Stimulated activated CD8-positive, alpha-beta memory T cell treated with anti-CD3 and anti-CD28 coated beads, Interleukin-7, amount 100 ng/mL, for 24 hours (primary cell): ENCODE data around the gene LYST.

ENCODE experiments used
- DNase-seq: peaks from one replicate; pipeline ENCODE4 v3.0.0-alpha.2; 2020; ENCODE audit warnings: low read depth

LYST gene

DNA sequence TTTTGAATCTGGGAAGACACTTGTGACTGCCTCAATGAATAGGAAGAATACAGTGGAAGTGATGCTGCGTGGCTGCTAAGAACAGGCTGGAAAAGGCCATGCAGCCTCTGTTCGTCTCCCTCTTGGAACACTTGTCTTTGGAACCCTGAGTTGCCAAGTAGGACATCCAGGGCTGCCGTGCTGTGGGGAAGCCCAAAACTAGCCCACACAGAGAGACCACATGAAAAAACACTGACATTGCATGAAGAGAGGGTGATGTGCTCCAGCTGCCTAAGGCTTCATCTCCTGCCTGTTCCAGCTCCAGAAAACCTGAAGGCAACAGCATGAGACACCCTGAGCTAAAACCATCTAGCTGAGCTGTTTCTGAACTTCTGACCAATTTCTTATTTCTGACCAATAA, 156.0 kb downstream of the LYST start:
- no peak for DNase-seq

DNA sequence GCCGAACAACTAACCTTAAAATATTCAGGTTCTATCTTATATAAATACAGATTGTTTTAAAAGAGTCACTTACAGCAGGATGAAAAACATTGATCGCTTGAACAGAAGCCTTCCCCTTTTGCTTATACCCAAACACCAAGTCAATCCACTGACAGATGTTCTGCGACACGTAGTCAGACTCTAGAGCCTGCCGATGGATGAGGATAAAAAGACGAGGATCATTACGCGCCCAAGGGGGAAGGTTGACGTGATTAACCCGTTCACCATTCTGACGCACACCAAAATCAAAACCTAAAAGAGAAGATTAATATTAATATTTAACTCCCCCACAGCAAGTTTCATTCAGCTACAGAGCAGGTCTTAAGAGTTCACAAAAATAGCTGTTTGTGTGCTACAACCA, 157.7 kb downstream of the LYST start:
- DNase-seq: no peak

DNA sequence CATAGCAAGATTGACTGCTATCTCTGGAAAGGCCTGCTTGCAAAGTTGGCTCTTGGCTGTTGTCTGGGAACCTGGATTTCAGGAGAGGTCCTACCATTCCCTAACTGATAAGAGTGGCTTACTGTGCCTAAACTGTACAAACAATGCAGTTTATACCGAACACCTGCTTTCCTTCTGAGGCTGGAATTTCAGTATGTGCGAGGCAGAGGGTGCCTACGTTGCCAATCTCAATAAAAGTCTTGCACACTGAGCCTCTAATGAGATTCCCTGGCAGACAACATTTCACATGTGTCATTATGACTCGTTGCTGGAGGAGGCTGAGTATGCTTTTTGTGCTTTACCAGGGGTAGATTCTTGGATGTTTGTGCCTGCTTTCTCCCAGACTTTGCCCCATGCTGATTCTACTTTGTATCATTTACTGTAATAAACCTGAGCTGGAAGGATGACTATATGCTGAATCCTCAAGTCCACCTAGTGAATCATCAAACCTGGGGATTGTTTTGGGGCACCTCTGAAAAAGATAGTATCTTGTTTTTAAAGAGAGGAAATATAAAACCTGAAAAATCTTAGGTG, 158.2 kb downstream of the LYST start:
- DNase-seq: no peak

DNA sequence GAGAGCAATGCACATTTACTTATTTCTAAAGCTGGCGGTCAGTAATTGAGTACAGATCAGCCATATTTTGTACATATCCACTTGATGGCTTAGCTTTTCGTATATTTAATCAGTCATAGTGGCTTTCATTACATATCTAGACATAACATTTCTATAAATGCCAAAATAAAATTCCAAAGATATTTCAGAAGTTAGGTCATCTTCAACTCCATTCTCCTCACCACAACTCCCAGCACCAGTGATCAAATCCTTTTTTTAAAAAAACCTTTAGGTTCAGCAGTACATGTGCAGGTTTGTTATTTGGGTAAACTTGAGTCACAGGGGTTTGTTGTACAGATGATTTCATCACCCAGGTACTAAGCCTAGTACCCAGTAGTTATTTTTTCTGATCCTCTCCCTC, 163.2 kb downstream of the LYST start:
- DNase-seq: no peak

DNA sequence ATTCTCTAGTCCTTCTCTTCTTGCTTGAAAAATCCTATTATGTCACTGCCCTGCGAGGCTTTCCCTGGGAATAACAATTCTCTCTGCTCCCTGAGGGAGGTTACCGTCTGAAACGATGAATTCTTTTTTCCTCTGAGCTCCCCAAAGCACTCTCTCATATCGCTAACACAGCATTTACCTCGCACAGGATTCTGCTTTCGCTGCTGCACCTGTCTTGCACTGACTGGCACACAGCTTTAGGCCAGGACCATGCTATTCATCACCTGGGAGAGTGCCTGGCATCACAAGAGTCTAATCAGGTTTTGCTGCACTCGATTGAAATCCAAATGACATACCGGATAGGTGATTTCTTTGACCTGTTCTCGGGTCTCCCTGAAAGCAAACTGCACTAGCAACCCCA, 164.3 kb downstream of the LYST start:
- DNase-seq: no peak

DNA sequence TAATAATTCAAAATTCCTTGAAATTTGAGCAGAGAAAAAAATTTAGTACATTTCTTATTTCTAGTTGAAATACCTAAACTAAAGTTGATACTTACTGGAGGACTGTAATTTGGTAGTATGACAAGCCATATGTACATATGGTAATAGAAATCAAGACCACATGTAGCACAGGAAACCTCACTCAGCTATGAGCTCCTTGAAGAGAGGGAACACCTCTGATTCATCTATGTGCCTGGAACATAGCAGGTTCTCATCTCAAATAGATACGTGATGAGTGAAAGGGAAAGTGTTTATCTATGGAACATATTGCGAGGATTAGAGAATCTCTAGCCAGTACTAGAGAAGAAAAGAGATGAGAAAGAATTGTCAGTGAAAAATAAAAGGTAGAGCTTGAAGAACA, 169.2 kb downstream of the LYST start:
- no peak for DNase-seq

DNA sequence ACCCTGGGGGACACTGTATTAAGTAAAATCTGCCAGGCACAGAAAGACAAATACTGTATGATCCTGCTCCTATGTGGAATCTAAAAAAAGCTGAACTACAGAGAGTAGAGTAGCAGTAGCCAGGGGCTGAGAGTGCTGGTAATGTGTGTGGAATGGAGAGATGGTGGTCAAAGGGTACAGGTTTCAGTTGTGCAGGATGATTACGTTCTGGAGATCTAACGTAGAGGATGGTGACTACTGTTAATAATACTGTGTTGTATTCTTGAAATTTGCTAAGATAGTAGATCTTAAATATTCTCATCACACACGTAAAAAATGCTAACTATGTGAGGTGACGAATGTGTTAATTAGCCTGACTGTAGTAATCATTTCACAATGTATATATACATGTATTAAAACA, 177.3 kb downstream of the LYST start:
- DNase-seq: no peak

DNA sequence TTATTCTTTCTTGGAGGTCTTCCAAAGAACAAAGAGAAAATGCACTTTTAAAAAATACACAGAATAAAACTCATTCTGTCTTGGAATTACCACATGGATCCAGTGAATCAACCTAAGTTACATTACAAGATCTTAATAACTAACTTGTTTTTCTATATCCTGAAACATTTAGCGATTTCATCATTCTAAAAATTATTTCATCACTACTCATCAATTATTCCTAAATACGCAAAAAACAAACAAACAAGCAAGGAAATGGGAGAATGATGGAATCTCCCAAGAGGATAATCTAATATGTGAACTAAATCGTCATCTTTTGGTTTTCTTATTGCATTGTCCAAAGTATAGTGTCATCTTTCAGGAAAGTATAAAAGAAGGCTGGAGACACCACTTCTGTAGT, 178.6 kb downstream of the LYST start:
- no peak for DNase-seq

DNA sequence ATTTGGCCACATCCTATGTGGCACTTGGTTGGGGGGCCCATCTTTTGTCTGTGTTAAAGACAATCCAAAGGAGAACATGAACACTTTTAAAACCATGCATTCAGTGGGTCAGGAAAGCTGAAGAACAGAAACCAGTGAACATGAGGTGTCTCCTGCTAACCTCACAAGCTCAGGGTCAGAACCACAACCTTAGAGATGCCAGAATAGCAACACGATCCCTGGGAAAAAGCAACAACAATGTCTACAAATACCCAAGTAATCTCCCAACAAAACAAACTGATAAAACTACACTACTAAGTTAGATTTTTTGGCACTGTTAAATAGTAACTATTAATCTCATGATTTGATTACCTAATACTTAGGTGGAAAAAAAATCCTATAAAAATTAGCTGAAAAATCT, 183.1 kb downstream of the LYST start:
- DNase-seq: no peak

DNA sequence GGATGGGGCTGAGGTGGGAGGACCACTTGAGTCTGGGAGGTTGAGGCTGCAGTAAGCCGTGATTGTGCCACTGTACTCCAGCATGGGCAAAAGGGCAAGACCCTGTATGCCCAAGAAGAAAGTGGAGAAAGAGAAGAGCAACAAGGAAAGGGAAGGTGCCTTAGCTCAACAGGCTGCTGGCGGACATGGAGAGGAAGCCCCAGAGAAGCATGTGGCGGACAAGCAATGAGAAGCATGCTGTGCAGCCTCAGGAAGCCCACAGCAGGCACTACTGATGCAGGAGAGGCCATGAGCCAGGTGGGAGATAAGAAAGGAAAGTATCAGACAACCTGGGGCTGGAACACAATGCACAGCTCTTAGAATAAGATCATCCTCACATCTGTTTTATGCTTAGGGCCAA, 184.5 kb downstream of the LYST start:
- DNase-seq: no peak

DNA sequence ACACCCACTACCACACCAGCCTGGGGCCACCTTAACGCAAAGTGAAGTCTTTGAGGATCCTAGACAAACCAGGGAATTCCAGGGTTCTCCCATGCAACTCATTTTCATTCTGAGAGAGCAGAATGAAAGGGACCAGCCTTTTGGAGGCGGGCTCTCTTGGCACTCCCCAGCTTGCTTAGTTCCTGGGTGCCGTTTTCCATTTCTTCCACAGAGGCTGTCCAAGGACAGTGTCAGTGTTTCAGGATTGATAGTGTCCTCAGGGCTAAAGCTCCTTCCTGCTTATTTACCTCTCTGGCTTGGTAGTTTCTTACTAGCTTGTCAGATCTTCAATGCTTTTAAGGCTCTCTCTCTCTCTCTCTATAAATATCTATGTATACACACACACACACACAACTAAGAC, 187.1 kb downstream of the LYST start:
- no peak for DNase-seq

DNA sequence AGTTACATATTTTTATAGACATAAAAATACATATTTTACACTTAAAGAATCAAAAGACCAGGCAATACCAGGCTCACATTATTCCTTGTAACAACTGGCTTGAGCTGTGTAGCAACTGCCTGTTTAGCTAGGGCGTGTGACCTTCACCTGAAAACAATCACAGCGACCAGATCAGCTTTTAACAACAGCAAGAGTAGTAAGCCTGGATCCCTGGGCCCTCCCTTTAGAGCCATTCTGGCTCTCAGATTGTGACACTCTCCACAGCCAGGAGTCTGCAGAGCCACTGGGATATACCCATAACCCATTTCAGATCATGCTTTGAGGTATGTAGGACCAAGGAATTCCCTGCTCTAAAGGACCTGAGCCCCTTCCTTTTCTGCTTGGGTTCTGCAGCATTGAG, 187.7 kb downstream of the LYST start:
- no peak for DNase-seq

DNA sequence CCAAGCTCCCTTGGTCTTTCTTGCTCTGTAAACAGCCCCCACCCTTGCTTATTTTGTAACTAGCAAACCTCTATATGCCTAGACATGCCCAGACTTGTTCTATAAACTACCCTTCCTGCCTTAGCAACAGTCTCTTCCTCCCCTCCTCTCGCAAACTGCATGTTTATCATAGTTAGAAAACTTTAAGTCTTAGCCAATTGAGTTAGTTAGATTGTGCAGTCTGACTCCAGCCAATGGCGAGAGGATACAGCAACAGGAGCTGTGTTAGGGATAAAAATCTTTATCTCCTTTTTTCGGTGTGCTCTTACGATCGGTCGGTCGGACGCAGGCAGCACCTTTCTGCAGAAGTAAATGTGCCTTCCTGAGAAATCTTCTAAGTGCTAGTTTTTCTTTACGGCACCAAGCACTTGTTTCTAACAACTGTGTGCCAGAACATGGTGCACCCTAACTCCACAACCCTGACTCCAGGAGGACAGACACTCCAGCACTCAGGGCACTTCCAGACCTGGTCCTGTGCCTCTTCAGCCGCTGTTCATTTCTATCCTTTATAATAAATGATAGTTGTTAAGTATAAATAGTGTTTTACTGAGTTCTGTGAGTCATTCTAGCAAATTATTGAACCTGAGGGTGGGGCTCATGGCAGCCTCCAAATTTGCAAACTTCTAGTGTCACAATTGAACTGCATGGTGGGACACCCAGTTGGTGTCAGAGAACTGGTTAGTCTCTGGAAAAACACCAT, 191.4 kb downstream of the LYST start:
- no peak for DNase-seq

DNA sequence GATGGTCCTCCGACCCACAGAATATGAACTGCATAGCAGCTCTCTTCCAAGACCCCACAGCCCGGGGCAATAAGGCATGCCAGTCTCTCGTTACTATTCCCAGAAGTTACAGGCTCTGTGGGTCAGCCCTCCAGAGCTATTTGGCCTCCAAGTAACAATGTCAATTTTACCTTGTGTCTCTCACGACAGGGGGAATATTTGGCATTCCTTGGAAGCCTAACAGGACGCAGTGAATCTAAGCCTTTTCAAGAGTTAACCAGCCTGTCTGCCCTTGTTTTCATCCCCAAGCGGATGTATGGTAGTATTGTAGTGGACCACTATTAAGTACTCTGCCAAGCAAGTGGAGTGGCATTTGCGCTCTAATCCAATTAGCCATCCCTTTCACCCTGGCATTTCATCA, 192.7 kb downstream of the LYST start:
- DNase-seq: no peak

DNA sequence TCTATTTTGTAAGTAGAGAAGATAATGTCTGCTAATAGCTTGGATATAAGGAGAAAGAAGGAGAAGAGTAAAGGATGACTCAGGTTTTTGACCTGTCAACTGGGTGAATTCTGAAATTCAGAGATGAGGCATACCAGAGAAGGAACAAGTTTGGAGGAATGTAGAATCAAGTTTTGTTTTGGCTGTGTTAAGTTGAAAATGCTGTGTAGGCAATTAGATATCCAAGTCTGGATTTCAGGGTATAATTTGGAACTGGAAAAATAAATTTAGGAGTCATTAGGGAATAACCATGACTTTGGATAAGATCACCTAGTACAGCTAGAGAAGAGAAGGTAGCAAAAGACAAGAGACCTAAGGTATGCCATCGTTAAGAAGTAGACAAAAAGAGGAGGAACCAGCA, 194.7 kb downstream of the LYST start:
- no peak for DNase-seq

DNA sequence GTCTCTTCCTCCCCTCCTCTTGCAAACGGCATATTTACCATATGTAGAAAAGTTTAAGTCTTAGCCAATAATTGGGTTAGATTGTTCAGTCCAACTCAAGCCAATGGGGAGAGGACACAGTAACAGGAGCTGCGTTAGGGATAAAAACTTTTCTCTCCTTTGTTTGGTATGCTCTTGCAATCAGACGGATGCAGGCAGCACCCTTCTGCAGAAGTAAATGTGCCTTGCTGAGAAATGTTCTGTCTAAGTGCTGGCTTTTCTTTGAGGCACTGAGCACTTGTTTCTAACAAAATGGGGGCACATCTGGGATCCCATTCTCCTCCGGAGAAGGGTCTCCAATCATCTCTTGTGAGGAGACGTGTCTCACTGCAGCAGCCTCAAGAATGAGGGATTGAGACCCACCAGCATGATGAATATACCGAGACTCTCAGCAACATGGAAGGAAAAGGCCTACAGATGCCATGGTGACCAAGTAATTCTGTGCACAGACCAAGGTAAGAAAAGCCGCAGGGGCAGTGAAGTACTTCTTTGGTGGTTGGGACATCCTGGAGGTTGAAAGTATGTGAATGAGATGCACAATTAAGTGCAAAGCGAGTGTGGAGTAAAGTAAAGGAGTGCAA, 196.4 kb downstream of the LYST start:
- no peak for DNase-seq

DNA sequence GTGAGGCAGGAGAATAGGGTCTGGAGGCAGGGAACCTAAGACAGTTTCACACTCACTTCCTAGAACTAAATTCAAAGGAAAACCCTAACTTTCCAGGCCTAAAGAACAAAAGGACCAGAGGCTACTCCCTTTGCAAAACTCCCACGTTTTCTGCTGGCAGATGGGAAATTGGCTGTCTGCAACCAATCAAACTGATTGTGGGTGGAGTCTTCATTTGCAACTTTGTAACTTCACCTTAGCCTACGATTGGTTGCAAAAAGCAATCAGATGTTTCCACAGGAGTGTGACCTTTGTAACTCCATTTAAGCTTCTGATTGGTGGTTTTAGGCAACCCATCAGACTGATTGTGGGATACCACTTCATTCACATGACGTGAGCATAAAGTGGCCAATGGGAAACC, 197.4 kb downstream of the LYST start:
- DNase-seq: no peak

DNA sequence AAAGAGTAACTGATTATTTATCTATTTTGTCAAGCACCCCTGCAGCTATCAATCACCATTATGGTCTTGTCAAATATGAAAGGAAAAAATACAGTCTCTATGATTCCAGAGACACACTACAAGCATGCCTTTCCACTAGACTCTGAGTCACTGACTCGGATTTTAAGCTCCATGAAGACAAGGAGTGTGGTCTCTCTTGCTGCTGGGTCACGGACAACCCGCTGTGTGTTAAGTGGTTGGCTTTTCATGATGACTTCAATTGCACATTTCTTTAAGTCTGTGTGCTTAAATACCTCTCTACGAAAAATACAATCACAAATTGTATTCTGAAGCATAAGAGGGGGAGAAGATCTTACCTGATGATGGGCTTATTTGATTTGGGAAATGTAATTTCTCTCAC, 203.1 kb downstream of the LYST start:
- no peak for DNase-seq

DNA sequence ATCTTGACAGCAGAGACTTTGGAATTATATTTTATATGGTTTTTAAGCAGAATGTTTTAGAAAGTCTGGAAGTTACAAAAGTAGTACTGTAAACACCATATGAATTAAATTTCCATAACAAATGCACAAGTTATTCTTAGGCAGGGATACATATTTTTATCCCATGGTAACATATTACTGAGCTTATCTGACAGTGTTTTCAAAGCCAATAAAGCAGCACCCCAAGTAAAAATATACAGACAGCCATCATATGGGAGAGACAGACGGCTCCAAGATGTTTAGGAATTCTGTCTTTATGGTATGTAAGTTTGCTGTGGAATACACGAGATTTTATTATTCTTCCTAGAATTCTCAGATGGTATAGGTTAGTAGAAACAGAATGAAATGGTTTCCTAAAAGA, 205.1 kb downstream of the LYST start:
- no peak for DNase-seq

DNA sequence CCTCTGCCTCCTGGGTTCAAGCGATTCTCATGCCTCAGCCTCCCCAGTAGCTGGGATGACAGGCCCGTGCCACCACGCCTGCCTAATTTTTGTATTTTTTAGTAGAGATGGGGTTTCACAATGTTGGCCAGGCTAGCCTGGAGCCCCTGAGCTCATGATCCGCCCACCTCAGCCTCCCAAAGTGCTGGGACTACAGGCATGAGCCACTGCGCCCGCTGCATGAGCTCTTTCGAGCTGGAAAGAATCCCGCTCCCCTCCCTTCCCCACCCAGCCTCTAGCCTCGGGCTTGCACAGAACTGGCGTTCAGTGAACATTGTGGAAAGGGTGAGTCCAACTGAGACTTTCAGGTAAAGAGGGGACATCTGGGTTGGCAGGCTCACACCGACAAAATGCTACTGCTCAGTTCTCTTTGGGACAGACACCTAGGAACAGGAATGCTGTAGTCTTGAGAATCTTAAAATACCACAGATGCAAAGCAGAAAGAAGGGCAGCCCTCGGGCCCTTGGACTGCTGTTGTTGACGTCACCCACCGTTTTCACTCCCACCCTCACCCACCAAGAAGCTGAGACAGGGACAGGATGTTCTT, 207.4 kb downstream of the LYST start:
- no peak for DNase-seq

DNA sequence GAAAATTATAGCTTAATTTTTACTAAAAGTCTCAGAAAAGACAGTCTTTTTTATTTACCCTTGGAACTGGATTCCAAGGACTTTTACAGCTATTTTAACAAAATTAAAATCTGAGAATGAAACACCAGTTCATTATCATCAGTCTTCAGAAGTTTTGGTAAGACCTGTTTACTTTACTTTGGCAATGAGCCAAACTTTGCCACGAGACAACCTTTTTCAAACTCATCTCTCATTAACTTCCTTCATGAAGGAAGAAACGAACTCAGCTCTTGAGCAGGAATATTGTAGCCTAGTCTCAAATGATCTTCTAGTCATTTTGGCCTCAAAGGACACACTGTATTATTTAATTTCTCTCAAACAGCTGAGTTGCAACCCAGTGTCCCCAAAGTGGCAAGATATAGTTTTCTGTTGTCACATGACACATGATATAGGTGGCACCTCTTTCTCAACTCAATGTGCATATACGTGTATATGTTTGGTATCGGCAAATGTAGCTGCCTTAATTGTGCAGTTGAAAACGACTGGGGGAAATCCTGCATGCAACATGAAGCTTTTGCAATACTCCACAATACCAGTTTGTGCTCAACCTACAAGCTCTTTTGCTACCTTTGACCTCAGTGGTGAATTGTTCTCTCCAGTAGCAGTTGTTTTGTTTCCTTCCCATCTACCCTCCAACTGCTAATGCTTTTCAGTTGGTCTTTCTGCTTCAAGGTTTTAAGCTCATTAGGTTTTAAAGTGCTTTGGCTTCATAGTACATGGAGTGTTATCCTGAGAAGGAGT, 208.8 kb downstream of the LYST start:
- no peak for DNase-seq

DNA sequence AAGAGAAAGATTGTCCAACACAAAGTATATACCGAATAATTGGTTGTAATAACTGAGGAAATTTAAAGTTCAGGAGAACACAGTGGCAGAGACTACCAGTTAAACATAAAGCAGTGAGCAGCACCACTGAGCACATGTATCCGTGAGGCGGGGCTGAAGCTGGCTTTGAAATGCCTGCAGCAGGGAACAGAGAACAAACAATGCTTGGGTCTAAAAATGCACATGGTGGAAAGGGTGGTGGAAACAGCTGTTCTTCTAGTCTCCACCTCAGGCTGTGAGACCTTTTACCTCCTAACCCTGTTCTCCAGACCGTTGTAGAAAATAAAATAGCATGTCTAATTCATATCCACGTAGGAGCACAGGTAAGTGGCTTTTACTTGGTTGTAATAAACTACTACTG, 209.4 kb downstream of the LYST start:
- no peak for DNase-seq

DNA sequence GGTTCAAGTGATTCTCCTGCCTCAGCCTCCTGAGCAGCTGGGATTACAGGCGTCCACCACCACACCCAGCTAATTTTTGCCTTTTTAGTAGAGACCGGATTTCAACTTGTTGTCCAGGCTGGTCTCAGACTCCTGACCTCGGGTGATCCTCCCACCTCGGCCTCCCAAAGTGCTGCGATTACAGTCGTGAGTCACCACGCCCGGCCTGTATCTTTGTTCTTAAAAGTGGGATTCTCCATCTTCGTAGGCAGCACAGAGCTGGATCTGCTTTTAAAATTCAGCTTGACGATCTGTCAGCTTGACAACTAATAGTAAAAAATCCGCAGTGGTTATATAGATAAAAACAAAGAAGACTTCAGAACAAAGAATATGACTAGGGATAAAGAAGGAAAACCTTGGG, 214.3 kb downstream of the LYST start:
- DNase-seq: no peak
